NOMO-1 (cell line): ENCODE data around the gene CR2.
"Not testable (repeated sequence)": the region's sequence is repeated elsewhere in the genome, so short reads cannot be mapped to it uniquely, and the experiment has no call there.

Source experiments
- DNase-seq, 2 experiments: peaks; one replicate each; lab custom pipeline; 2025; ENCODE audit not compliant: unreplicated experiment in 2 of 2; lab: John Stamatoyannopoulos, UW

CR2 gene

GRCh38 chr1:207444514-207445217 lies 9.5 kb upstream of the CR2 start:
- DNase-seq: no peak

GRCh38 chr1:207453710-207454045 lies 450 bp upstream of the CR2 start:
- DNase-seq: no peak

- no peak for DNase-seq
Measured at GRCh38 chr1:207455183-207455754, 1.1 kb downstream of the CR2 start.

- no peak for DNase-seq
Measured at GRCh38 chr1:207458414-207458813, 4.3 kb downstream of the CR2 start.

GRCh38 chr1:207459008-207459407 lies 4.9 kb downstream of the CR2 start:
- DNase-seq: no peak

GRCh38 chr1:207461649-207462048 lies 7.5 kb downstream of the CR2 start:
- no peak for DNase-seq

- no peak for DNase-seq
Measured at GRCh38 chr1:207462535-207462934, 8.4 kb downstream of the CR2 start.

- DNase-seq: no peak
Measured at GRCh38 chr1:207463021-207463420, 8.9 kb downstream of the CR2 start.

GRCh38 chr1:207463571-207463970 lies 9.4 kb downstream of the CR2 start:
- no peak for DNase-seq

- no peak for DNase-seq
Measured at GRCh38 chr1:207470927-207471326, 16.8 kb downstream of the CR2 start.

- DNase-seq: no peak
Measured at GRCh38 chr1:207474210-207474609, 20.1 kb downstream of the CR2 start.

GRCh38 chr1:207486198-207486597 lies 32.1 kb downstream of the CR2 start:
- DNase-seq: no peak

- DNase-seq: no peak
Measured at GRCh38 chr1:207487636-207488035, 33.5 kb downstream of the CR2 start.

GRCh38 chr1:207493212-207493611 lies 39.1 kb downstream of the CR2 start:
- DNase-seq: no peak

- DNase-seq: no peak
Measured at GRCh38 chr1:207494171-207494570, 40.0 kb downstream of the CR2 start.

GRCh38 chr1:207495281-207495680 lies 41.2 kb downstream of the CR2 start:
- DNase-seq: not testable (repeated sequence)

- peak; percentile 51 to 59 for DNase-seq
Measured at GRCh38 chr1:207495801-207496792, 42.0 kb downstream of the CR2 start, which contains the start of gene CR1. Gene CR1, plus strand, starts transcription at chr1:207496157. Its CDS starts 111 bp downstream, at chr1:207496268.

- DNase-seq: peak in 1 of 2 experiments; percentile 62
Measured at GRCh38 chr1:207497941-207498340, 43.8 kb downstream of the CR2 start.

- DNase-seq: peak; percentile 59 to 79
Measured at GRCh38 chr1:207499573-207499972, 45.4 kb downstream of the CR2 start.

- DNase-seq: no peak
Measured at GRCh38 chr1:207500306-207500705, 46.2 kb downstream of the CR2 start.

GRCh38 chr1:207501071-207501470 lies 46.9 kb downstream of the CR2 start:
- no peak for DNase-seq
